WTC11 (cell line): ENCODE data around the gene SREBF2. TPM values are rescaled to one million over a fixed set of nuclear protein-coding genes. Genes with fewer than 3 reads are reported as not detected.

Source experiments
- ATAC-seq: fragments of 200-7000 bp; cut with Tn5 transposase; 2 replicates; pipeline ENCODE4 v1.10.0; 2021; ENCODE audit warnings: mild to moderate bottlenecking, moderate library complexity
- CTCF ChIA-PET: fragments of 300-600 bp; sonication (Branson Sonifier 250); formaldehyde crosslinking; loops from one replicate; lab custom pipeline; 2021; ENCODE audit warnings: antibody characterized with exemption; lab: Charles Lee
- POLR2A ChIA-PET: fragments of 350-600 bp; sonication (Branson Sonifier 250); formaldehyde crosslinking; loops from one replicate; lab custom pipeline; 2021; ENCODE audit warnings: antibody characterized with exemption; lab: Charles Lee
- DNase-seq: peaks from one replicate; pipeline ENCODE4 v3.0.0; 2021; ENCODE audit warnings: low spot score
- H3K27ac Mint-ChIP-seq: 2 replicates; pipeline ENCODE4 v1.8.0; 2021; ENCODE audit warnings: mixed read lengths
- H3K27me3 Mint-ChIP-seq: 2 replicates; pipeline ENCODE4 v1.8.0; 2021; ENCODE audit warnings: low read depth, mild to moderate bottlenecking, moderate library complexity, mixed read lengths
- H3K36me3 Mint-ChIP-seq: 2 replicates; pipeline ENCODE4 v1.8.0; 2021; ENCODE audit warnings: mixed read lengths
- H3K4me1 Mint-ChIP-seq: 2 replicates; pipeline ENCODE4 v1.8.0; 2022; ENCODE audit warnings: mixed read lengths
- H3K4me3 Mint-ChIP-seq: 2 replicates; pipeline ENCODE4 v1.8.0; 2021; ENCODE audit warnings: mild to moderate bottlenecking, moderate library complexity, mixed read lengths
- H3K9me3 Mint-ChIP-seq: 2 replicates; pipeline ENCODE4 v1.8.0; 2021; ENCODE audit warnings: mixed read lengths
- EMX1 ChIP-seq: fragments of 250-450 bp; sonication (Bioruptor Pico); IDR thresholded peaks from 2 replicates; pipeline ENCODE4 v1.8.0; 2021; ENCODE audit warnings: mild to moderate bottlenecking
- FOXP1 ChIP-seq: sonication (generic); formaldehyde crosslinking; IDR thresholded peaks from 2 replicates; pipeline ENCODE4 v1.8.0; 2022; ENCODE audit warnings: missing genetic modification reagents, mild to moderate bottlenecking, moderate library complexity, borderline replicate concordance
- IRF2 ChIP-seq: sonication (generic); formaldehyde crosslinking; IDR thresholded peaks from 2 replicates; pipeline ENCODE4 v1.8.0; 2022; ENCODE audit warnings: low read depth, missing genetic modification reagents, borderline replicate concordance
- JAZF1 ChIP-seq: fragments of 250-450 bp; sonication (Bioruptor Pico); IDR thresholded peaks from 2 replicates; pipeline ENCODE4 v1.9.0; 2021; ENCODE audit warnings: moderate library complexity, mild to moderate bottlenecking, inconsistent platforms
- MXD4 ChIP-seq: fragments of 250-450 bp; sonication (Bioruptor Pico); IDR thresholded peaks from 2 replicates; pipeline ENCODE4 v1.8.0; 2021; ENCODE audit warnings: mild to moderate bottlenecking, moderate library complexity, borderline replicate concordance
- SMAD4 ChIP-seq: sonication (generic); formaldehyde crosslinking; IDR thresholded peaks from 2 replicates; pipeline ENCODE4 v1.8.0; 2022; ENCODE audit warnings: mild to moderate bottlenecking, missing genetic modification reagents
- SP1 ChIP-seq: sonication (generic); formaldehyde crosslinking; conservative IDR thresholded peaks from 2 replicates; pipeline ENCODE4 v1.8.1; 2022; ENCODE audit warnings: missing genetic modification reagents
- TCF7 ChIP-seq: sonication (generic); formaldehyde crosslinking; IDR thresholded peaks from 2 replicates; pipeline ENCODE4 v1.8.0; 2022; ENCODE audit warnings: mild to moderate bottlenecking, low read depth, missing genetic modification reagents, moderate library complexity
- TEAD1 ChIP-seq: sonication (generic); formaldehyde crosslinking; IDR thresholded peaks from 2 replicates; pipeline ENCODE4 v1.8.0; 2022; ENCODE audit warnings: mild to moderate bottlenecking, missing genetic modification reagents
- ZBTB21 ChIP-seq: sonication (generic); formaldehyde crosslinking; IDR thresholded peaks from 2 replicates; pipeline ENCODE4 v1.8.1; 2023; ENCODE audit warnings: mild to moderate bottlenecking, missing genetic modification reagents, borderline replicate concordance
- ZNF138 ChIP-seq: sonication (generic); formaldehyde crosslinking; conservative IDR thresholded peaks from 2 replicates; pipeline ENCODE4 v1.8.1; 2022; ENCODE audit warnings: mild to moderate bottlenecking, moderate library complexity, missing genetic modification reagents
- ZNF232 ChIP-seq: sonication (generic); formaldehyde crosslinking; IDR thresholded peaks from 2 replicates; pipeline ENCODE4 v1.8.0; 2022; ENCODE audit warnings: mild to moderate bottlenecking, missing genetic modification reagents
- total RNA-seq: library from RNA; stranded (reverse); gene quantifications from 3 replicates; pipeline ENCODE4 v1.2.3, GENCODE V29; 2021
- TF ChIP-seq, protein P1 (sequence below): fragments of 200-600 bp; IDR thresholded peaks from 2 replicates; pipeline ENCODE4 v1.8.0; 2022; ENCODE audit warnings: antibody characterized with exemption
- TF ChIP-seq, protein P2 (sequence below): sonication (generic); formaldehyde crosslinking; IDR thresholded peaks from 2 replicates; pipeline ENCODE4 v1.8.0; 2022; ENCODE audit warnings: mild to moderate bottlenecking, missing genetic modification reagents
- TF ChIP-seq, protein P3 (sequence below): sonication (generic); formaldehyde crosslinking; IDR thresholded peaks from 2 replicates; pipeline ENCODE4 v1.8.1; 2023; ENCODE audit warnings: mild to moderate bottlenecking, missing genetic modification reagents
- TF ChIP-seq, protein P4 (sequence below): sonication (generic); formaldehyde crosslinking; IDR thresholded peaks from 2 replicates; pipeline ENCODE4 v1.8.1; 2022; ENCODE audit warnings: low read depth, missing genetic modification reagents, borderline replicate concordance
- TF ChIP-seq, protein P5 (sequence below): sonication (generic); formaldehyde crosslinking; IDR thresholded peaks from 2 replicates; pipeline ENCODE4 v1.8.1; 2022; ENCODE audit warnings: missing genetic modification reagents, borderline replicate concordance
- TF ChIP-seq, protein P6 (sequence below): sonication (generic); formaldehyde crosslinking; IDR thresholded peaks from 2 replicates; pipeline ENCODE4 v1.8.0; 2022; ENCODE audit warnings: mild to moderate bottlenecking, missing genetic modification reagents
- TF ChIP-seq, protein P7 (sequence below): sonication (generic); formaldehyde crosslinking; IDR thresholded peaks from 2 replicates; pipeline ENCODE4 v1.8.0; 2022; ENCODE audit warnings: mild to moderate bottlenecking, missing genetic modification reagents

Gene SREBF2
- total RNA-seq, 1 experiment from 2014 or later, result 151 TPM

DNA sequence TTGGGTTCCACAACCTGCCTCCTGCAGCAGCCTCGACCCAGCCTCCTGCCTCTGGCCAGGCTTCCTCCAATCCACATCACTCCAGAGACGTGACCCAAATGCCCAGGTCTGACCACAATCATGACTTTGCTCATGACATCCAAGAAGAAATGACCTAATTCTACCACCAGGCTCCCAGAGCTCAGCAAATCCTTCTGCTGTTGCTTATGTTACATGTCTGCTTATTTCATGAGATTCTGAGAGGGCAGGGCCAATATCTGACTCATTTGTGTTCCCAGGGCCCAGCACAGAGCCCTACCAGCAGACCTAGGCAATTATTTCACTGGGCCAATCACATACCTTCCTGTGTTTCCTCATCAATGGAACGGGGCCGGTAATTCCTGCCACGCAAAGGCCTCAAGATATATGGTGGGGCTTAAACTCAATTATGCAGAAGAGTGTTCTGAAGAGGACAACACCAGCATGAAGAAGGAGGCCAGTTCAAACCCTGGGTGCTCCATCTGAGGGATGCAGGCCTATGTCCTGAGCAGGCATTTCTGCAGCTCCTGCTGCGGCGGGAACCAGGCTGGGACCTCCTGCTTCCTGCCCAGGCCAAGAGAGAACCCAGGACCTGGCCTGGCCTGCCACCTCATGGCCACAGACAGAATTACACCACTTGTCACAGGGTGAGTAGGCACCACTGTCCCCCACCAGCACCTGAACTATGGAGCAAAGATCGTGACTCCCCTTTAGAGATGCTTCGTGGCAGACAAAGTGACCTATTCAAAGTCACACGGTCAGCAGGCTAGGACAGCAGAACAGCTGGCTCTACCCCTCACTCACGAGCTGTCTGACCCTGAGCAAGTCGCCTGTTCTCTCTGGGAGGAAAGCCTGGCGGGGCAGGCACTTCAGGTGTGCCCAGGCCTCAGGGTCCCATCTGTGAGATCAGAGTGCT lies 108.2 kb downstream of the SREBF2 start (continued):
- TF ChIP-seq, protein P1, sequence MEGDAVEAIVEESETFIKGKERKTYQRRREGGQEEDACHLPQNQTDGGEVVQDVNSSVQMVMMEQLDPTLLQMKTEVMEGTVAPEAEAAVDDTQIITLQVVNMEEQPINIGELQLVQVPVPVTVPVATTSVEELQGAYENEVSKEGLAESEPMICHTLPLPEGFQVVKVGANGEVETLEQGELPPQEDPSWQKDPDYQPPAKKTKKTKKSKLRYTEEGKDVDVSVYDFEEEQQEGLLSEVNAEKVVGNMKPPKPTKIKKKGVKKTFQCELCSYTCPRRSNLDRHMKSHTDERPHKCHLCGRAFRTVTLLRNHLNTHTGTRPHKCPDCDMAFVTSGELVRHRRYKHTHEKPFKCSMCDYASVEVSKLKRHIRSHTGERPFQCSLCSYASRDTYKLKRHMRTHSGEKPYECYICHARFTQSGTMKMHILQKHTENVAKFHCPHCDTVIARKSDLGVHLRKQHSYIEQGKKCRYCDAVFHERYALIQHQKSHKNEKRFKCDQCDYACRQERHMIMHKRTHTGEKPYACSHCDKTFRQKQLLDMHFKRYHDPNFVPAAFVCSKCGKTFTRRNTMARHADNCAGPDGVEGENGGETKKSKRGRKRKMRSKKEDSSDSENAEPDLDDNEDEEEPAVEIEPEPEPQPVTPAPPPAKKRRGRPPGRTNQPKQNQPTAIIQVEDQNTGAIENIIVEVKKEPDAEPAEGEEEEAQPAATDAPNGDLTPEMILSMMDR, result peak; percentile 84
- TF ChIP-seq ZNF138 (CRISPR knock-in tag) (no peak), TCF7 (no peak), EMX1 (CRISPR knock-in tag) (no peak), SMAD4 (no peak), SP1 (CRISPR knock-in tag) (no peak), IRF2 (no peak), ZNF232 (CRISPR knock-in tag) (no peak)
- TF ChIP-seq, protein P2, sequence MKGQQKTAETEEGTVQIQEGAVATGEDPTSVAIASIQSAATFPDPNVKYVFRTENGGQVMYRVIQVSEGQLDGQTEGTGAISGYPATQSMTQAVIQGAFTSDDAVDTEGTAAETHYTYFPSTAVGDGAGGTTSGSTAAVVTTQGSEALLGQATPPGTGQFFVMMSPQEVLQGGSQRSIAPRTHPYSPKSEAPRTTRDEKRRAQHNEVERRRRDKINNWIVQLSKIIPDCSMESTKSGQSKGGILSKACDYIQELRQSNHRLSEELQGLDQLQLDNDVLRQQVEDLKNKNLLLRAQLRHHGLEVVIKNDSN, result no peak
- TF ChIP-seq, protein P3, sequence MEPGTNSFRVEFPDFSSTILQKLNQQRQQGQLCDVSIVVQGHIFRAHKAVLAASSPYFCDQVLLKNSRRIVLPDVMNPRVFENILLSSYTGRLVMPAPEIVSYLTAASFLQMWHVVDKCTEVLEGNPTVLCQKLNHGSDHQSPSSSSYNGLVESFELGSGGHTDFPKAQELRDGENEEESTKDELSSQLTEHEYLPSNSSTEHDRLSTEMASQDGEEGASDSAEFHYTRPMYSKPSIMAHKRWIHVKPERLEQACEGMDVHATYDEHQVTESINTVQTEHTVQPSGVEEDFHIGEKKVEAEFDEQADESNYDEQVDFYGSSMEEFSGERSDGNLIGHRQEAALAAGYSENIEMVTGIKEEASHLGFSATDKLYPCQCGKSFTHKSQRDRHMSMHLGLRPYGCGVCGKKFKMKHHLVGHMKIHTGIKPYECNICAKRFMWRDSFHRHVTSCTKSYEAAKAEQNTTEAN (CRISPR knock-in tag), result no peak

DNA sequence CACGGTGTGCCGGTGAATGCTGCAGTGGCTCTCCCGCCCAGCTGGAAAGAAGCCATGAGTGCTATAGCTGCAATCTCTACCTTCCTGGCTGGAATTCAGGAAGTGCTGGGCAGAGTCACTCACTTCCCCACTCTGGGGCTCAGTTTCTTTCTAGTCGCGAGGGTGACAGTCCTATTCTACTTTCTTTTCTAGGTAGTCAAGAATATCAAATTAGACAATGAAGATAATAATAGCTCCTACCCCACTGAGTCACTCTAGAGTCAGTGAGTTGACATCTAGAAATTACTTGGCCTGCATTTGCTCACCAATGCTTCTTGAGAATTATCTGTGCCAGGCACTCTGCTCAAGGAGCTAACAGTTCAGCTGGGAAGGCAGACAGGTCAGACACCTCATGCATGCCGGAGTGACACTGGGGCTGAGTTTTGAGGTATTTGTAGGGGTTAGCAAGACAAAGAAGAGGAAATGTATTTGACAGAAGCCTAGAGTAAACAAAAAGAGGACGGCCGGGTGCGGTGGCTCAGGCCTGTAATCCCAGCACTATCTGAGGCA lies 110.8 kb downstream of the SREBF2 start:
- Mint-ChIP-seq H3K4me3 (peak overlapping the region; percentile 34), H3K27ac (peak overlapping the region; percentile 62; the same call in 1 of the 2 replicates), H3K36me3 (peaks cover 59% of the 10 kb centered on the region), H3K9me3 (no peaks in the 10 kb centered on the region), H3K27me3 (peaks cover 4% of the 10 kb centered on the region; the same call in 1 of the 2 replicates), H3K4me1 (peaks cover 41% of the 10 kb centered on the region)
- ATAC-seq, result no peak
- TF ChIP-seq, protein P4, sequence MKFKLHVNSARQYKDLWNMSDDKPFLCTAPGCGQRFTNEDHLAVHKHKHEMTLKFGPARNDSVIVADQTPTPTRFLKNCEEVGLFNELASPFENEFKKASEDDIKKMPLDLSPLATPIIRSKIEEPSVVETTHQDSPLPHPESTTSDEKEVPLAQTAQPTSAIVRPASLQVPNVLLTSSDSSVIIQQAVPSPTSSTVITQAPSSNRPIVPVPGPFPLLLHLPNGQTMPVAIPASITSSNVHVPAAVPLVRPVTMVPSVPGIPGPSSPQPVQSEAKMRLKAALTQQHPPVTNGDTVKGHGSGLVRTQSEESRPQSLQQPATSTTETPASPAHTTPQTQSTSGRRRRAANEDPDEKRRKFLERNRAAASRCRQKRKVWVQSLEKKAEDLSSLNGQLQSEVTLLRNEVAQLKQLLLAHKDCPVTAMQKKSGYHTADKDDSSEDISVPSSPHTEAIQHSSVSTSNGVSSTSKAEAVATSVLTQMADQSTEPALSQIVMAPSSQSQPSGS, result no peak
- TF ChIP-seq MXD4 (CRISPR knock-in tag) (no peak), IRF2 (no peak), FOXP1 (CRISPR knock-in tag) (no peak), TEAD1 (no peak), ZBTB21 (no peak), JAZF1 (CRISPR knock-in tag) (no peak)
- TF ChIP-seq, protein P5, sequence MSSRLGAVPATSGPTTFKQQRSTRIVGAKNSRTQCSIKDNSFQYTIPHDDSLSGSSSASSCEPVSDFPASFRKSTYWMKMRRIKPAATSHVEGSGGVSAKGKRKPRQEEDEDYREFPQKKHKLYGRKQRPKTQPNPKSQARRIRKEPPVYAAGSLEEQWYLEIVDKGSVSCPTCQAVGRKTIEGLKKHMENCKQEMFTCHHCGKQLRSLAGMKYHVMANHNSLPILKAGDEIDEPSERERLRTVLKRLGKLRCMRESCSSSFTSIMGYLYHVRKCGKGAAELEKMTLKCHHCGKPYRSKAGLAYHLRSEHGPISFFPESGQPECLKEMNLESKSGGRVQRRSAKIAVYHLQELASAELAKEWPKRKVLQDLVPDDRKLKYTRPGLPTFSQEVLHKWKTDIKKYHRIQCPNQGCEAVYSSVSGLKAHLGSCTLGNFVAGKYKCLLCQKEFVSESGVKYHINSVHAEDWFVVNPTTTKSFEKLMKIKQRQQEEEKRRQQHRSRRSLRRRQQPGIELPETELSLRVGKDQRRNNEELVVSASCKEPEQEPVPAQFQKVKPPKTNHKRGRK (CRISPR knock-in tag), result no peak
- TF ChIP-seq, protein P6, sequence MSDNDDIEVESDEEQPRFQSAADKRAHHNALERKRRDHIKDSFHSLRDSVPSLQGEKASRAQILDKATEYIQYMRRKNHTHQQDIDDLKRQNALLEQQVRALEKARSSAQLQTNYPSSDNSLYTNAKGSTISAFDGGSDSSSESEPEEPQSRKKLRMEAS (CRISPR knock-in tag), result no peak
- TF ChIP-seq, protein P7, sequence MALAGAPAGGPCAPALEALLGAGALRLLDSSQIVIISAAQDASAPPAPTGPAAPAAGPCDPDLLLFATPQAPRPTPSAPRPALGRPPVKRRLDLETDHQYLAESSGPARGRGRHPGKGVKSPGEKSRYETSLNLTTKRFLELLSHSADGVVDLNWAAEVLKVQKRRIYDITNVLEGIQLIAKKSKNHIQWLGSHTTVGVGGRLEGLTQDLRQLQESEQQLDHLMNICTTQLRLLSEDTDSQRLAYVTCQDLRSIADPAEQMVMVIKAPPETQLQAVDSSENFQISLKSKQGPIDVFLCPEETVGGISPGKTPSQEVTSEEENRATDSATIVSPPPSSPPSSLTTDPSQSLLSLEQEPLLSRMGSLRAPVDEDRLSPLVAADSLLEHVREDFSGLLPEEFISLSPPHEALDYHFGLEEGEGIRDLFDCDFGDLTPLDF, result no peak
- ChIA-PET CTCF (interaction anchor here (0.6 to 10.0 kb wide), 4 partner anchors 12 to 247 kb away, joined by 3 to 143 read pairs (median 7); partner anchors contain the start of gene TNFRSF13C), POLR2A (interaction anchor here (0.7 kb wide), 1 partner anchor 126 kb away, joined by 6 read pairs; no protein-coding TSS in a partner anchor)
- DNase-seq, result no peak
